OCI-LY3 (cell line): ENCODE results near the gene TMED1.

Experiments
- CTCF ChIP-seq: fragments of 200-600, 300-600 bp; sonication (generic); IDR thresholded peaks from 2 replicates; pipeline ENCODE4 v1.5.1; 2014; ENCODE audit warnings: antibody characterized with exemption, low read length, low read depth
- EZH2phosphoT487 ChIP-seq: fragments of 200-600 bp; shearing (Covaris generic); IDR thresholded peaks from 2 replicates; pipeline ENCODE4 v1.6.1; 2018; ENCODE audit warnings: antibody characterized with exemption, mixed run types, low read depth

DNA sequence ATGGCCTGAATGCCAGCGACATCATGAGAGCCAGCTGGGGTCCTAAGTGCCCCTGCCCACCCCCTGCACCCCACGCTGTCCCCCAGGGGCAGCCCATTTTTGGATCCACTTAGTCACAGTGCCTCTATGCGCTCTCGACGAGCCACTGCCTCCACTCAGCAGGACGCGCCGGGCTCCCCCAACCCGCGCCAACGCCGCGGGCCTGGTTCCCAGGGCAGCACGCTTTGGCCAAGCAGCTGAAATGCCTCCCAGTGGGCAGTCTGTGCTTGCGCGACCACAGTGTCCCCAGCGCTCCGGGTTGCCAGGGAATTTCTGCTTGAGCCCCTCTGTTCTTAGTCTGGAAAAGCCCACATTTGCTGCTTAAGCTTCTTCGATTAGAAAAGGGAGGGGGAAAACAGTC is 39.4 kb downstream of the TMED1 start:
- TF ChIP-seq CTCF, result no peak
- no peak for TF ChIP-seq EZH2phosphoT487
